HG02852 (cell line): Measurements from ENCODE around the gene APOC3.

Experiments
- ATAC-seq: cut with Tn5 transposase; IDR thresholded peaks from one replicate; pipeline ENCODE4 v1.9.1; 2021; ENCODE audit warnings: mild to moderate bottlenecking, moderate library complexity; ENCODE audit not compliant: unreplicated experiment

The APOC3 gene

DNA sequence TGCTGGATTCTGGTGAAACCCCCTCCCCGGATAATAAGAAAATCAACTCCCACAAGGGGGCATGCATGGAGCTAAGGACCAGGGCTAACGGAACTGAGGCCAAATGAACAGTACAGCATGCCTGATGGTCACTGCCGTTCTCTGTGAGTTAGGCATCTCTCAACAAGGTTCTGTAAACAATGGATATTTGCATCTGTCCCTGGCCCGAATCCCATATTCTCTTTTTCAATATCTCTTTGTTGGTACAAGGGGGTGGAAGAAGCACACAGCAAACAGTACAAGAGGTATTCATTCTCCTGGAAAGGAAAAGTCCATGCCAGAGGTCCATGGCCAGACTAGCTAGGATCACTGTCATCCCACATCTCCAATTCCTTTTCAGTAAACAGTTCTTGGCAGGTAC, 39.9 kb downstream of the APOC3 start:
- no peak for ATAC-seq

DNA sequence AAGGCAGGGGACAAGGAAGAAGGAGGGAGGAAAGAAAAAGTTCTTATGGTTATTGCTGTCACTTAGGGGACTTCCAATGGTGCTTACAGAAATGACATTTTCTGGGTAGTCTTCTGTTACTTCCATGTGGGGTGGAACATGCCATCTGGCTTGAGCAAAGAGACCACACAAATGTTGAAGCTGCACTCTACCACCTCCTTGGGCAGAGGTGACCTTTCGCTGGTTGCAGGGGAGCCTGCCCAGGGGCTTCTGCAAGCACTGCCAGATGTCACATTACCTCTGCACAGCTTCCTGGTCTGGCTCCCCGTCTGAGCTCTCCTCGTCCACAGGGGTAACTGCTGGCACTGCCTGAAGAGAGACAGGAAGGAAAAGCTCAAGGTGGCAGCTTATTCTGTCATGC, 40.3 kb downstream of the APOC3 start:
- no peak for ATAC-seq

DNA sequence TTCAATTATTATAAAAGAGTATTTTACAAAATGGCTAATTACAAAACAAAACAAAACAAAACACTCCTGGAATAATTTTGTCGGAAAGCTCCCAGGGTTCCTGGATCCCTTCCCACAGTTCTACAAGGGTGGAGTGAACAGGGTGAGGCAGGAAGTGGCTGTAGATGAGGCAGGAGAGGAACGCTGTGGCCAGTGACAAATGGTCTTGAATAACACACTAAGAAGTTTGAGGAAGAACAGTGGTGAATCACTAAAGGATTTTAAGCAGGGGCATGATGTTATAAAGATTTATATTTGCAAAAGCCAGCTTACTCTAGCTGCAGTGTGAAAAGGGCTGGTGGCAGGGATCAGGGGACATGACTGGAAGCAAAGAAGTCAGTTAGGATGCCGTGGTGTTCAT, 41.5 kb downstream of the APOC3 start:
- ATAC-seq: no peak

DNA sequence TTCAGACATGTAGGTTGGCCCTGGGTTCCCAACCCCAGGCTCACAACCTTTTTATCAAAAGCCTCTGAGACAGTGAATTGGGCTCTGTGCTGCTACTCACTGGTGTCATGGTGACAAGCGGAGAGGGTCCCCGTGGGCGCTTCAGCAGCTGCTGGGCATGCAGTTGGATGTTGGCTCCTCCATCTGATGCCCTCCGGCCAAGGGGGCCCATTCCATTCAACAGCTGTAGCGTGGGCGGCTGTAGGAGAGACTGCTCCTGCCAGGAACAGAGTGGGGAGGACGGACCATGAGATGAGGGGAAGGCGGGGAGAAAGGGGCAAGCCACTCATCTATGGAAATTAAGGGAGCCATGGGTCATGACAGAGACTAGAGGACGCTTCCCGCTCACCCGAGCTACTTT, 43.7 kb downstream of the APOC3 start:
- ATAC-seq: no peak

DNA sequence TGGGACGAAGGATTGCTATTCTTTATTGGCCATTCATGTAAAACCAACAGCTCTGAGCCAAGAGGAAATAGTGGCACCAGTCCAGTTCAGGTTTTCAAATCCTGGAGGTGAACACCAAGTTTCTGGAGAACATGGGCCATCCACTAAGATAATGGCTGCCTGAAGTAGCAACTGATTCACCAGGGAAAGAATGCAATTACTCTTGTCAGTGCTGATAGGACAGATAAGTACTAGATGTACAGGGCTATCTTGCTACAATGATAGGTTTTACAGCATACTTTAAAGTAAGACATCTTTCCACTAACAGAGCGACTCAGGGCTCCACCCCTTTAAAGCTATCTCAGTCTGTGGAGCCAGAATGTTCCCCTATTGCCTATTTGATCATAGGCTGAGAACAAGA, 44.5 kb downstream of the APOC3 start:
- no peak for ATAC-seq

DNA sequence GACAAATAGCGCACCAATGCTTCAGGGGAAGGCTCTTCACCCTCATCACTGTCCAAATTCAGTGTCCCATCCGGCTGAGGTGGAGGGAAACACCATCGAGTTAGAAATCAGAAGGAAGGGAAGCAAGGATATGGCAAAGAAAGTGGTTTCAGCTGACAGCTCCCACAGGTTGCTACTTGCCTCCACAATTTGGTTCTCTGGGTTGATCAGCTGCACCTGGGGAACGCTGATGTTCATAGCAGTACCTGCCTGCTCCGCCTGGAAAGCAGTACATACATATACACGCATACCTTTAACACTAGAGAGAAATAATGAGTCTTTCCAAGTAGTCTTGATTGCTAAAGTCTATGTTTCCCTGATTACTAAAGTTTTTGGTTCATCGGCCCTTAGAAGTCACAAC, 45.5 kb downstream of the APOC3 start:
- no peak for ATAC-seq

DNA sequence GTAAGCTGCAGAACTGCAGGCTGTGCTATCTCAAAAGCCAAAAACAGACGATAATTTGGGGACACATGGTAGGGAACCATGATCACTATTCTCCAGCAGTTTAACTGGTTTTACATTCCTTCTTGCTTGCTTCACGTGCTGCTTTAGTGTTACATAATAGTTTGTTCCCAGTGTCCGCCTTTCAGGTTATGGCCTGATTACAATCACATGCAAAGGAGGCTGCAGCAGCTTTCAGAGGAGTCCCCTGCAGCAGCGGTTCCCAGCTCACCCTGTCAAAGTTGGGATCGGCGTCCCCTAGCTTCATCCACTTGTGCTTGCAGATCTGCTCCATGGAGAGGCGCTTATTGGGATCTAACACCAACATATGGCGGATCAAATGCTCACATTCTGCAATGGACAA, 46.9 kb downstream of the APOC3 start:
- ATAC-seq: no peak

DNA sequence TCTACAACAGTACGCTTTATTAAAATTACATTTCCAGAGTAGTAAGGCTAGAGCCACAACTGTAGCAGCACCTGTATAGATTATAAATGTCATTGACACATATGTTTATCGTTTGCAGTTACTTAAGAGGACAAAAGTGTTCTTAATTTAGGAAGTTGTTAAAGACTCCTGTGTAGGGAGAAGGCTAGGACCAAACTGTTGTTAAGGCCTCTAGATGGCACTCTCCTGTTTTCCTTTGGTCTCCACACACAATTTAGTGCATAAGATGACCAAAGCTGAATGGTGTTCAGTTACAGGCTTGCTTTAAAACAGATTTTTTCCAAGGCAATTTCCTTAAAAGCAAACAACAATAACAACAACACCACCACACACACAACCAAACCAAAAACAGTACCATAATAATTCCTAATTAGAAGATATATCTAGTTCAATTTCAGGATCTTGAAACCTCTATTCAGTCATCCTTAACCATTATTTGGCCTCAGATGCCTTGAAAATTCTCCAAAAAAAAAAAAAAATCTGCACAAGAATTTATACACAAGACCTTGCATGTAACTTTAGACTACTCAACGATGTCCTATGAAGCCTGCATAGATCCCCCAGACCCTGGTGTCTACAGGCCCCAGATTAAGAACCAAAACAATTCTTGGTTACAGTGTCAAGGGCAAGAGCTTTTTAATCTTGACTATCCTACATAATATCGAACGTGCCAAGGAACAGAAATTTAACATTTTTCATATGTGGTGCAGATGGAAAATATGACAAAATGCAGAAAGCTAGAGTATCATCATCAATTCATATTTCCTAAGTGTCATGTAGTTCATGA, 50.3 kb downstream of the APOC3 start:
- ATAC-seq: no peak

DNA sequence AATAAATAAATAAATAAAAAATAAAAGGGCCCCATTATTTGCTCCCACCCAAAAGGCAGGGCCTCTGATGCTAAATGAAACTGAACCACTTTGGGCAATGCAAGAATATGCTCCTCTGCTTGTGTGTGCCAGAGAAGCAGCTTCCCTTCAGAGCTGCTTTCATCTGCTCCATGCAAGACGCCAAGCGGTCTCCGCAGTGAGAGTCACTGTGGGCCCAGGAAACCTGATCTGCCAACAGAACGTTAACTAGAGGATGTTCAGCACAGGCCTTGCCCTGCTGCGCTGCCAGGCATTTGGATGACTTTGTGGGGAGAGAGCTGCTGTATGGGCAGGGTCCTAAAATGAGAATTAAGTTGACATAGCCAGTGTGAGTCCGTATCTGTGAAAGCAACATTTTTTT, 51.4 kb downstream of the APOC3 start:
- no peak for ATAC-seq

DNA sequence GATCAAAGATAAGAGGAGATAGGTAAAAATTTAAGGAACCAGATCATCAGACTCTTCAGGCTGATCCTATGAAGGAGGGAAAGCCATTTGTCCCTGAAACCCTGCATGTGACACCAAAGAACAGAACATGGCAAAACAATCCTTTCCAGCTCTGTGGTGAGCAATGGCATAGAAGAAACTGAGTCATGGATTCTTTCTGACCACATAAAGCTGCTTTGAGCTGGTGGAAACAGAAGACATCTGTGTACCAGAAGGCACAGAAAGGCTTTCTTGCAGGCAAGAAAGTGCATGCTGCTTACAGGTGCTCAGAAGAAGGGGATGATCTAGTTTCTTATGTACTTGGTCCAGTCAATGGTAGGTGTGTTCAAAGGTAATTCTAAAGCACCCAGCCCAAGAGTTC, 52.7 kb downstream of the APOC3 start:
- no peak for ATAC-seq
